SK-N-SH (cell line): Measurements from ENCODE around the gene AFAP1.

ENCODE experiments used
- CTCF ChIP-seq: fragments of 200-600 bp; sonication (generic); IDR thresholded peaks from 2 replicates; pipeline ENCODE4 v1.6.1; 2017; ENCODE audit warnings: antibody characterized with exemption, mild to moderate bottlenecking, moderate library complexity
- GABPA ChIP-seq: IDR thresholded peaks from 2 replicates; pipeline ENCODE4 v1.4.0; 2012; ENCODE audit warnings: low read depth, mild to moderate bottlenecking
- MEF2A ChIP-seq: IDR thresholded peaks from 2 replicates; pipeline ENCODE4 v1.4.0; 2012; ENCODE audit warnings: low read depth, borderline replicate concordance
- SIN3A ChIP-seq: IDR thresholded peaks from 2 replicates; pipeline ENCODE4 v1.6.1; 2012; ENCODE audit warnings: low read depth, mild to moderate bottlenecking, low read length, moderate library complexity, borderline replicate concordance

- TF ChIP-seq SIN3A (no peak), CTCF (no peak), GABPA (no peak), MEF2A (no peak)
Measured at GRCh38 chr4:7755561-7755960, 184.1 kb downstream of the AFAP1 start.
